Naive B cell (primary cell): ENCODE measurements around the gene RGS6. TPM values are rescaled to one million over a fixed set of nuclear protein-coding genes. Genes with fewer than 3 reads are reported as not detected.

Source experiments
- ATAC-seq, 2 donors: fragments of 150-1000 bp; cut with Tn5 transposase; 2 replicates each; pipeline ENCODE4 v1.10.0; 2021; ENCODE audit warnings: low read depth in 2 of 2, mild to moderate bottlenecking in 2 of 2, moderate library complexity in 2 of 2
- DNase-seq: peaks from one replicate; pipeline ENCODE4 v3.0.0; 2022
- H3K27ac Mint-ChIP-seq, 6 donors: one replicate each; pipeline ENCODE4 v1.8.0; 2020 to 2022; ENCODE audit warnings: mild to moderate bottlenecking in 6 of 6, mixed read lengths in 6 of 6, moderate library complexity in 5 of 6, inconsistent platforms in 2 of 6
- H3K27me3 Mint-ChIP-seq, 3 donors: one replicate each; pipeline ENCODE4 v1.8.0; 2021 to 2022; ENCODE audit warnings: mixed read lengths in 3 of 3, mild to moderate bottlenecking in 1 of 3
- H3K36me3 Mint-ChIP-seq, 2 donors: one replicate each; pipeline ENCODE4 v1.8.0; 2020 to 2022; ENCODE audit warnings: mixed read lengths in 2 of 2, inconsistent platforms in 1 of 2, mild to moderate bottlenecking in 1 of 2
- H3K4me1 Mint-ChIP-seq, 3 donors: one replicate each; pipeline ENCODE4 v1.8.0; 2020 to 2022; ENCODE audit warnings: mixed read lengths in 3 of 3, inconsistent platforms in 1 of 3, mild to moderate bottlenecking in 1 of 3, moderate library complexity in 1 of 3
- H3K4me3 Mint-ChIP-seq, 8 donors: one replicate each; pipeline ENCODE4 v1.8.0; 2020 to 2022; ENCODE audit warnings: mild to moderate bottlenecking in 8 of 8, mixed read lengths in 8 of 8, moderate library complexity in 8 of 8, inconsistent platforms in 2 of 8
- H3K9me3 Mint-ChIP-seq, 7 donors: one replicate each; pipeline ENCODE4 v1.8.0; 2020 to 2022; ENCODE audit warnings: mixed read lengths in 7 of 7, mild to moderate bottlenecking in 5 of 7, inconsistent platforms in 2 of 7, moderate library complexity in 1 of 7
- polyA plus RNA-seq, 6 donors: library from polyadenylated mRNA; unstranded; fragments of 300-500 nt; fragmentation: Illumina TruSeq; gene quantifications; one replicate each; pipeline ENCODE4 v1.2.3, GENCODE V29; 2021; ENCODE audit warnings: low read depth in 6 of 6

RGS6 gene
- polyA plus RNA-seq, 6 donors from 2014 or later = 0.06 to 0.28 (median 0.20) TPM; not detected in 2

- Mint-ChIP-seq H3K4me3 (no peak overlapping the region), H3K9me3 (peaks cover 0 to 3% (median 0%) of the 10 kb centered on the region in 7 donors), H3K27me3 (peaks cover 6 to 48% (median 29%) of the 10 kb centered on the region in 3 donors), H3K36me3 (no peaks in the 10 kb centered on the region), H3K4me1 (peaks cover 0 to 14% (median 0%) of the 10 kb centered on the region in 3 donors), H3K27ac (no peak overlapping the region)
- DNase-seq (no peak), ATAC-seq (no peak)
Observed at GRCh38 chr14:72172597-72172996, 240.4 kb downstream of the RGS6 start.

- ATAC-seq = no peak
- H3K4me3 Mint-ChIP-seq = no peak overlapping the region
- no peak for DNase-seq
- no peak overlapping the region for H3K27ac Mint-ChIP-seq
- no peaks in the 10 kb centered on the region for H3K36me3 Mint-ChIP-seq
- peaks cover 11 to 48% (median 34%) of the 10 kb centered on the region in 3 donors for H3K27me3 Mint-ChIP-seq
- peaks cover 0 to 2% (median 0%) of the 10 kb centered on the region in 7 donors for H3K9me3 Mint-ChIP-seq
- H3K4me1 Mint-ChIP-seq = peaks cover 0 to 14% (median 0%) of the 10 kb centered on the region in 3 donors
Observed at GRCh38 chr14:72173038-72173720, 240.9 kb downstream of the RGS6 start.

- no peaks in the 10 kb centered on the region for H3K4me1 Mint-ChIP-seq
- peaks cover 0 to 9% of the 10 kb centered on the region in 2 donors for H3K36me3 Mint-ChIP-seq
- no peak overlapping the region for H3K4me3 Mint-ChIP-seq
- peaks cover 0 to 28% (median 9%) of the 10 kb centered on the region in 7 donors for H3K9me3 Mint-ChIP-seq
- DNase-seq (no peak), ATAC-seq (no peak)
- no peak overlapping the region for H3K27ac Mint-ChIP-seq
- H3K27me3 Mint-ChIP-seq = peaks cover 13 to 39% (median 33%) of the 10 kb centered on the region in 3 donors
Observed at GRCh38 chr14:72177251-72177650, 245.0 kb downstream of the RGS6 start.

GRCh38 chr14:72178517-72178916, 246.3 kb downstream of the RGS6 start:
- DNase-seq = no peak
- Mint-ChIP-seq H3K36me3 (peaks cover 0 to 9% of the 10 kb centered on the region in 2 donors), H3K9me3 (peaks cover 0 to 28% (median 9%) of the 10 kb centered on the region in 7 donors), H3K27me3 (peaks cover 13 to 35% (median 33%) of the 10 kb centered on the region in 3 donors), H3K27ac (no peak overlapping the region), H3K4me3 (no peak overlapping the region), H3K4me1 (no peaks in the 10 kb centered on the region)
- ATAC-seq = no peak

GRCh38 chr14:72182708-72183432, 250.6 kb downstream of the RGS6 start:
- no peak for ATAC-seq
- Mint-ChIP-seq H3K4me1 (no peaks in the 10 kb centered on the region), H3K4me3 (no peak overlapping the region), H3K36me3 (peaks cover 0 to 9% of the 10 kb centered on the region in 2 donors), H3K27ac (no peak overlapping the region), H3K27me3 (peaks cover 10 to 36% (median 15%) of the 10 kb centered on the region in 3 donors), H3K9me3 (peaks cover 0 to 28% (median 9%) of the 10 kb centered on the region in 7 donors)
- no peak for DNase-seq

GRCh38 chr14:72183631-72184030, 251.4 kb downstream of the RGS6 start:
- ATAC-seq (no peak), DNase-seq (no peak)
- Mint-ChIP-seq H3K4me1 (no peaks in the 10 kb centered on the region), H3K27me3 (peaks cover 8 to 30% (median 10%) of the 10 kb centered on the region in 3 donors), H3K4me3 (no peak overlapping the region), H3K36me3 (peaks cover 0 to 9% of the 10 kb centered on the region in 2 donors), H3K9me3 (peaks cover 0 to 25% (median 9%) of the 10 kb centered on the region in 7 donors), H3K27ac (no peak overlapping the region)

GRCh38 chr14:72186523-72186922, 254.3 kb downstream of the RGS6 start:
- peaks cover 4 to 22% (median 10%) of the 10 kb centered on the region in 3 donors for H3K27me3 Mint-ChIP-seq
- no peaks in the 10 kb centered on the region for H3K36me3 Mint-ChIP-seq
- no peak overlapping the region for H3K27ac Mint-ChIP-seq
- no peaks in the 10 kb centered on the region for H3K4me1 Mint-ChIP-seq
- no peak overlapping the region for H3K4me3 Mint-ChIP-seq
- ATAC-seq (no peak), DNase-seq (no peak)
- no peaks in the 10 kb centered on the region for H3K9me3 Mint-ChIP-seq

- Mint-ChIP-seq H3K4me3 (no peak overlapping the region), H3K36me3 (no peaks in the 10 kb centered on the region), H3K4me1 (no peaks in the 10 kb centered on the region), H3K27ac (peak overlapping the region in 1 of 6 donors; percentile 12), H3K9me3 (peaks cover 0 to 4% (median 0%) of the 10 kb centered on the region in 7 donors), H3K27me3 (peaks cover 8 to 22% (median 10%) of the 10 kb centered on the region in 3 donors)
- ATAC-seq (no peak), DNase-seq (no peak)
Observed at GRCh38 chr14:72196237-72197015, 264.2 kb downstream of the RGS6 start.

- DNase-seq (no peak), ATAC-seq (no peak)
- Mint-ChIP-seq H3K27me3 (peaks cover 10 to 22% (median 11%) of the 10 kb centered on the region in 3 donors), H3K4me1 (no peaks in the 10 kb centered on the region), H3K27ac (no peak overlapping the region), H3K9me3 (peaks cover 0 to 17% (median 6%) of the 10 kb centered on the region in 7 donors), H3K4me3 (no peak overlapping the region), H3K36me3 (no peaks in the 10 kb centered on the region)
Observed at GRCh38 chr14:72201645-72202044, 269.4 kb downstream of the RGS6 start.

GRCh38 chr14:72213424-72213823, 281.2 kb downstream of the RGS6 start:
- Mint-ChIP-seq H3K27ac (peak overlapping the region in 1 of 6 donors; percentile 4), H3K9me3 (peaks cover 0 to 14% (median 9%) of the 10 kb centered on the region in 7 donors), H3K4me3 (no peak overlapping the region), H3K27me3 (peaks cover 13 to 25% (median 19%) of the 10 kb centered on the region in 3 donors), H3K36me3 (no peaks in the 10 kb centered on the region), H3K4me1 (no peaks in the 10 kb centered on the region)
- DNase-seq (no peak), ATAC-seq (no peak)

GRCh38 chr14:72215080-72215479, 282.9 kb downstream of the RGS6 start:
- Mint-ChIP-seq H3K9me3 (peaks cover 0 to 20% (median 9%) of the 10 kb centered on the region in 7 donors), H3K27me3 (peaks cover 18 to 27% (median 23%) of the 10 kb centered on the region in 3 donors), H3K4me3 (no peak overlapping the region), H3K27ac (no peak overlapping the region), H3K36me3 (no peaks in the 10 kb centered on the region), H3K4me1 (no peaks in the 10 kb centered on the region)
- DNase-seq (no peak), ATAC-seq (no peak)

GRCh38 chr14:72217135-72217534, 284.9 kb downstream of the RGS6 start:
- no peak overlapping the region for H3K4me3 Mint-ChIP-seq
- peaks cover 11 to 34% (median 22%) of the 10 kb centered on the region in 3 donors for H3K27me3 Mint-ChIP-seq
- no peak for DNase-seq
- ATAC-seq = no peak
- no peaks in the 10 kb centered on the region for H3K4me1 Mint-ChIP-seq
- peaks cover 5 to 35% (median 20%) of the 10 kb centered on the region in 7 donors for H3K9me3 Mint-ChIP-seq
- no peak overlapping the region for H3K27ac Mint-ChIP-seq
- H3K36me3 Mint-ChIP-seq = peaks cover 13 to 14% of the 10 kb centered on the region in 2 donors

- H3K36me3 Mint-ChIP-seq = peaks cover 13 to 14% of the 10 kb centered on the region in 2 donors
- DNase-seq (no peak), ATAC-seq (no peak)
- H3K4me1 Mint-ChIP-seq = no peaks in the 10 kb centered on the region
- H3K4me3 Mint-ChIP-seq = no peak overlapping the region
- H3K9me3 Mint-ChIP-seq = peaks cover 2 to 21% (median 12%) of the 10 kb centered on the region in 7 donors
- H3K27ac Mint-ChIP-seq = no peak overlapping the region
- peaks cover 9 to 32% (median 13%) of the 10 kb centered on the region in 3 donors for H3K27me3 Mint-ChIP-seq
Observed at GRCh38 chr14:72222046-72222445, 289.8 kb downstream of the RGS6 start.
